AG04450 (cell line): Measurements from ENCODE around the gene CEPT1. TPM values are rescaled to one million over a fixed set of nuclear protein-coding genes. Genes with fewer than 3 reads are reported as not detected.

Experiments used
- CTCF ChIA-PET: fragments of 300-600, 350-600 bp; formaldehyde crosslinking; extraction: SDS; loops from one replicate; lab custom pipeline; 2022; ENCODE audit warnings: antibody characterized with exemption, inconsistent platforms; lab: Charles Lee
- POLR2A ChIA-PET: fragments of 350-600 bp; formaldehyde crosslinking; extraction: SDS; loops from one replicate; lab custom pipeline; 2021; ENCODE audit warnings: antibody characterized with exemption, inconsistent platforms; lab: Yijun Ruan, JAX
- DNase-seq: peaks from one replicate; pipeline ENCODE4 v3.0.0-alpha.2; 2011; ENCODE audit warnings: low read depth, low spot score
- H3K27ac ChIP-seq: one replicate; pipeline ENCODE4 v1.5.1; 2012; ENCODE audit warnings: low read depth, low read length, control low read depth
- H3K27me3 ChIP-seq: one replicate; pipeline ENCODE4 v1.6.0; 2012; ENCODE audit warnings: low read length; ENCODE audit not compliant: control insufficient read depth, insufficient read depth
- H3K4me3 ChIP-seq: 2 replicates; pipeline ENCODE4 v1.5.1; 2011; ENCODE audit warnings: mild to moderate bottlenecking, low read depth, low read length, control low read depth
- H3K9me3 ChIP-seq: 2 replicates; pipeline ENCODE4 v1.5.1; 2012; ENCODE audit warnings: low read length; ENCODE audit not compliant: control insufficient read depth, insufficient read depth
- polyA plus RNA-seq: library from polyadenylated mRNA; depleted of rRNA; stranded (reverse); fragments of >200 nt; gene quantifications from 2 replicates; pipeline ENCODE4 v1.2.3, GENCODE V29; 2011
- TF ChIP-seq, protein P1 (sequence below): IDR thresholded peaks from 2 replicates; pipeline ENCODE4 v1.5.1; 2011; ENCODE audit warnings: low read depth, low read length, control low read depth, inconsistent platforms

Gene CEPT1
- polyA plus RNA-seq, 1 experiment: 28.6 TPM

DNA sequence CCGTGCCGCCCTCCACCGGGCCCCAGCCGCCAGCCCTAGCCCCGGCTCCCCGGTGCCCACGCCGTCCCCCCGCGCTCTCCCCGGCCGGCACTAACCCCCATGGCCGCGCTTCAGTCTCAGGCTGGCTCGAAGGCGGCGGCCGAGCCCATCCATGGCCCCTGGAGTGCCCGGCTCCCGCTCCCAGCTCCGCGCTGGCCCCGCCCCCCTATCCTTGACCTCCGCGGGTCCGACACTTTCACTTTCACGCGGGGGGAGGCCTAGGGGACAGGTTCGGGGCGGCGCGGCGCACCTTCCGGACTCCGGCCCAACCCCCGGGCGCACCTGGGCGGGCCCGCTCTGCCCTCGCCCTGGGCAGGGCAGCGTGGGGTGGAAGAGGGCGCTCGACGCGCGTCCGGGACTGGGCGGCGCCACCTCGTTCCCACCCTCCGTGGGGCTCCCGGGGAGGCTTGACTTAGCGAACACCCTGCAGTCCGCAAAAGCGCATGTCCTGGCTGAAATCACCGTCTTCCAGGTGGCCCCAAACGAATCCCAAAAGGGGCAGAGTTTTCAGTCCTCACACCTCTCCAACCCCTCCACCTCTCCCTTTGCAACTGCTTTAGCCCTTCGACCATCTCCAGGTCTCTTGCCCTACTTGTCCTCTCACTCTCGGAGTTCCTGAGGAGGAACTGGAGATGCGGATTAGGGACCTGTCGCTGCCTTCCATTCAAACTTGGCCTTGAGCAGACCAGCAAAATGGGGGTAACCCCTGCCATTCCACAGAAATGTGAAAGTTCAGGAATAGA, 64.4 kb downstream of the CEPT1 start:
- H3K27ac ChIP-seq: no peak overlapping the region
- H3K4me3 ChIP-seq: peak overlapping the region; percentile 54
- ChIA-PET CTCF (interaction anchor here (0.7 kb wide), 1 partner anchor 174 kb away, joined by 3 read pairs; no protein-coding TSS in a partner anchor), POLR2A (no interaction called here)
- no peak for DNase-seq
- TF ChIP-seq, protein P1, sequence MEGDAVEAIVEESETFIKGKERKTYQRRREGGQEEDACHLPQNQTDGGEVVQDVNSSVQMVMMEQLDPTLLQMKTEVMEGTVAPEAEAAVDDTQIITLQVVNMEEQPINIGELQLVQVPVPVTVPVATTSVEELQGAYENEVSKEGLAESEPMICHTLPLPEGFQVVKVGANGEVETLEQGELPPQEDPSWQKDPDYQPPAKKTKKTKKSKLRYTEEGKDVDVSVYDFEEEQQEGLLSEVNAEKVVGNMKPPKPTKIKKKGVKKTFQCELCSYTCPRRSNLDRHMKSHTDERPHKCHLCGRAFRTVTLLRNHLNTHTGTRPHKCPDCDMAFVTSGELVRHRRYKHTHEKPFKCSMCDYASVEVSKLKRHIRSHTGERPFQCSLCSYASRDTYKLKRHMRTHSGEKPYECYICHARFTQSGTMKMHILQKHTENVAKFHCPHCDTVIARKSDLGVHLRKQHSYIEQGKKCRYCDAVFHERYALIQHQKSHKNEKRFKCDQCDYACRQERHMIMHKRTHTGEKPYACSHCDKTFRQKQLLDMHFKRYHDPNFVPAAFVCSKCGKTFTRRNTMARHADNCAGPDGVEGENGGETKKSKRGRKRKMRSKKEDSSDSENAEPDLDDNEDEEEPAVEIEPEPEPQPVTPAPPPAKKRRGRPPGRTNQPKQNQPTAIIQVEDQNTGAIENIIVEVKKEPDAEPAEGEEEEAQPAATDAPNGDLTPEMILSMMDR: no peak
- H3K27me3 ChIP-seq: peaks cover 26% of the 10 kb centered on the region
- no peaks in the 10 kb centered on the region; the same call in 1 of the 2 replicates for H3K9me3 ChIP-seq

DNA sequence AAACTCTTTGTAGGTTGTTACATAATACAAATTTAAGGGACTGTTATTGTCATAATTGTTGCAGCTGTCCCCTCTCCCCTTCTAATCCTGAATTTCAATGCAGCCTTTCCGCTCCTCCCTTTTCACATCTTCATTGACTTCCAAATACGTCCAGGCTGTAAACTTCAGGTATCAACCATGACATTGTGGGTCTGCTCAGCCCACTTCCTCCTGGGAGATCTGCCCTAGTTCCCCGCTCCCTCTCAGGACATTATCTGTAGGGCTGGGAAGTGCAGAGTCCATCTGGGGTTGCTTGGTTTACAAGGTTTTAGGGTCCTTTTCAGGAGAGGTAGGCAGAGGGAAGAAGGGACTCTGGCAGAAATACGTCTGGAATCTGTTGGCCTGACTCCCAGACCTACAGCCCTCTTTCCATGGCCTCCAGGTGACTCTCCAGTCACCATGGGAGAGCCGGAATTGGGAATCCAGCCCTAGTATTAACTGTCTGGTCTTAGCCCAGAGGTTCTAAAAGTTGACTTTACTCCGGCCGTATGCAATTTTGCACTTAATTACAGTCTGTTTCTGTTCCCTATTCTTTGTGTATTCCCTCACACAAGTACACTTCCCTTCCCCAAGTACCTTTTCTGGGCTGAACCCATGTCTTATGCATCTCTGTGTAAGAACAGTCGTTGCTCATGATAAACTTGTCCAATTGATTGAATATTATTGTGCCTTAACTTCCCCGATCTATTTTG, 65.1 kb downstream of the CEPT1 start:
- POLR2A ChIA-PET: no interaction called here
- no peak overlapping the region for H3K27ac ChIP-seq
- no peaks in the 10 kb centered on the region; the same call in 1 of the 2 replicates for H3K9me3 ChIP-seq
- CTCF ChIA-PET: no interaction called here
- no peak for DNase-seq
- TF ChIP-seq, protein P1: no peak
- peaks cover 26% of the 10 kb centered on the region for H3K27me3 ChIP-seq
- H3K4me3 ChIP-seq: no peak overlapping the region

DNA sequence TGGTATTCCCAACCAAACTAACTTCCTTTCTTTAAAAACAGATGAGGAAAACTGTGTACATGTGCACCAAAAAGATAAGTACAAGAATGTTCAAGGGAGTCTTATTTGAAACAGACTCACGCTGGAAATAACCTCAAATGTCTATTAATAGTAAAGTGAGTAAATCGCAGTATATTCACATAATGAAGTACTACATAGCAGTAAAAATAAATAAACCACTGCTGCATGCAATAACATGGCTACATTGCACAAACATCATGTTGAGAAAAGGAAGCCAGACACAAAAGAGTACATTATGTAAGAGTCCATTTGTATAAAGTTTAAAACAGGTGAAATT, 65.7 kb downstream of the CEPT1 start:
- ChIA-PET CTCF (no interaction called here), POLR2A (no interaction called here)
- DNase-seq: no peak
- Histone ChIP-seq H3K9me3 (no peaks in the 10 kb centered on the region; the same call in 1 of the 2 replicates), H3K27me3 (peaks cover 26% of the 10 kb centered on the region), H3K4me3 (no peak overlapping the region), H3K27ac (no peak overlapping the region)
- TF ChIP-seq, protein P1: no peak

DNA sequence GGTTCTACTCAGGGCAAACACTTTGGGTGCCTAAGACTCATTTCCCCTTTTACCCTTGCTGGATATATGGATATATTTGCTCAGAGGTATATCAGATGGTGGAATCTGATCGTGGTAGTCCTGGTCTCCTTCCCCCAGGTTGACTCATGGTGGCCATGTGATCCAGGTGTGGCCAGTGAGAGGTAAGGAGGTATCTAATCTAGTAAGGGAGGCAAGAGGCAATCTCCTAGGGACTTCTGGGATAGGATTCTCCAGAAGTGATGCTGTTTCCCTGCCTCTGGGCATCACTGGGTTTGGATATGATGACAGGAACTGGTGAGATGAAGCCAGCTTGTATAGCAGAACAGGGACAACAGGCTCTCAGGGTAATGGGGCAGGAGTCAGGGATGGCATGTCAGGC, 68.9 kb downstream of the CEPT1 start:
- ChIA-PET CTCF (no interaction called here), POLR2A (no interaction called here)
- TF ChIP-seq, protein P1: no peak
- no peak for DNase-seq
- Histone ChIP-seq H3K4me3 (no peak overlapping the region), H3K9me3 (no peaks in the 10 kb centered on the region; the same call in 1 of the 2 replicates), H3K27ac (no peak overlapping the region), H3K27me3 (peaks cover 15% of the 10 kb centered on the region)

DNA sequence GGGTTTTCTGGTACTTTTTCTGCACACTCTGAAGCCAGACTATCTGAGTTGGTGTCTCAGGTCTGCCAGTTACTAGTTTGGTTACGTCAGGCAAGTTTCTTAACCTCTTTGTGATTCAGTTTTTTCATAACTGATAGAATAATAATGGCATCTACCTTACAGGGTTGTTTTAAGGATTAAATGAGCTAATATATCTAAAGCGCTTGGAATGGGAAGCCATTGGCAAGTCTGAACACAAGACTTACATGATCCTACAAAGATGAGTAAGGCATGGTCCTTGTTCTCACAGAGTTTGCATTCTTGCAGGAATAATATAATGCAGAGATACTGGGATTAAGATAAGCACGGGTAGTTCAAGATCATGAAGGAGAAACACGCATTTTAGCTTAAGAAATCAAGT, 69.6 kb downstream of the CEPT1 start:
- H3K9me3 ChIP-seq: no peaks in the 10 kb centered on the region; the same call in 1 of the 2 replicates
- POLR2A ChIA-PET: no interaction called here
- H3K4me3 ChIP-seq: no peak overlapping the region
- CTCF ChIA-PET: interaction anchor here (0.8 kb wide), 1 partner anchor 11 kb away, joined by 4 read pairs; no protein-coding TSS in a partner anchor
- DNase-seq: no peak
- TF ChIP-seq, protein P1: no peak
- H3K27me3 ChIP-seq: peaks cover 10% of the 10 kb centered on the region
- no peak overlapping the region for H3K27ac ChIP-seq
